OCI-LY3 (cell line): Measurements from ENCODE around the gene EXOSC3.

Experiments
- H2AFZ ChIP-seq: fragments of 200-600, 300-600 bp; shearing (Covaris generic); 2 replicates; pipeline ENCODE4 v1.6.0; 2014; ENCODE audit warnings: antibody characterized with exemption, low read depth, low read length
- H3K27ac ChIP-seq: fragments of 200-600, 300-600 bp; sonication (generic); 2 replicates; pipeline ENCODE4 v1.5.1; 2014; ENCODE audit warnings: mild to moderate bottlenecking, low read length, moderate library complexity, mixed read lengths
- H3K27me3 ChIP-seq: fragments of 200-600, 300-600 bp; sonication (generic); 2 replicates; pipeline ENCODE4 v1.6.1; 2014; ENCODE audit warnings: low read depth, low read length, mixed read lengths
- H3K36me3 ChIP-seq: fragments of 200-600, 300-600 bp; sonication (generic); replicated peaks from 2 replicates; pipeline ENCODE3; 2014; ENCODE audit warnings: low read depth, low read length, mixed read lengths
- H3K4me1 ChIP-seq: fragments of 300-600, 200-600 bp; sonication (generic); 2 replicates; pipeline ENCODE4 v1.6.1; 2014; ENCODE audit warnings: low read length, mixed read lengths
- H3K4me2 ChIP-seq: fragments of 200-600, 300-600 bp; sonication (generic); 2 replicates; pipeline ENCODE4 v1.6.1; 2014; ENCODE audit warnings: low read length, mixed read lengths
- H3K4me3 ChIP-seq: fragments of 300-600, 200-600 bp; sonication (generic); 2 replicates; pipeline ENCODE4 v1.5.1; 2014; ENCODE audit warnings: antibody characterized with exemption, mild to moderate bottlenecking, low read length, moderate library complexity
- H3K79me2 ChIP-seq: fragments of 300-600, 200-600 bp; shearing (Covaris generic); 2 replicates; pipeline ENCODE4 v1.6.1; 2014; ENCODE audit warnings: mild to moderate bottlenecking, low read length, mixed read lengths
- H3K9ac ChIP-seq: fragments of 300-600, 200-600 bp; shearing (Covaris generic); 2 replicates; pipeline ENCODE4 v1.6.0; 2014; ENCODE audit warnings: mild to moderate bottlenecking, low read length, moderate library complexity
- H3K9me3 ChIP-seq: fragments of 200-600, 300-600 bp; shearing (Covaris generic); 2 replicates; pipeline ENCODE4 v1.6.1; 2014; ENCODE audit warnings: low read length, mixed read lengths; ENCODE audit not compliant: insufficient read depth
- H4K20me1 ChIP-seq: fragments of 200-600, 300-600 bp; sonication (generic); 2 replicates; pipeline ENCODE4 v1.6.1; 2016; ENCODE audit warnings: low read length, mixed read lengths; ENCODE audit not compliant: insufficient read depth
- CTCF ChIP-seq: fragments of 200-600, 300-600 bp; sonication (generic); IDR thresholded peaks from 2 replicates; pipeline ENCODE4 v1.5.1; 2014; ENCODE audit warnings: antibody characterized with exemption, low read length, low read depth
- EZH2phosphoT487 ChIP-seq: fragments of 200-600 bp; shearing (Covaris generic); IDR thresholded peaks from 2 replicates; pipeline ENCODE4 v1.6.1; 2018; ENCODE audit warnings: antibody characterized with exemption, mixed run types, low read depth

EXOSC3 gene

GRCh38 chr9:37788332-37788731 is 3.5 kb upstream of the EXOSC3 start:
- Histone ChIP-seq H4K20me1 (no peaks in the 10 kb centered on the region), H3K4me2 (no peak overlapping the region), H3K27ac (no peak overlapping the region), H3K9me3 (no peaks in the 10 kb centered on the region), H2AFZ (no peak overlapping the region), H3K36me3 (peaks cover 1% of the 10 kb centered on the region), H3K4me3 (no peak overlapping the region), H3K79me2 (peaks cover 25% of the 10 kb centered on the region), H3K9ac (no peak overlapping the region), H3K27me3 (no peaks in the 10 kb centered on the region), H3K4me1 (peaks cover 11% of the 10 kb centered on the region)
- TF ChIP-seq CTCF (no peak), EZH2phosphoT487 (no peak)

GRCh38 chr9:37787059-37787458 is 2.2 kb upstream of the EXOSC3 start:
- H3K4me2 ChIP-seq = no peak overlapping the region

GRCh38 chr9:37784291-37784615 is 611 bp downstream of the EXOSC3 start:
- Histone ChIP-seq H3K27ac (peak overlapping the region; percentile 53; the same call in 1 of the 2 replicates), H3K4me1 (peaks cover 21% of the 10 kb centered on the region), H3K36me3 (peaks cover 42% of the 10 kb centered on the region), H2AFZ (no peak overlapping the region), H3K79me2 (peaks cover 53% of the 10 kb centered on the region), H3K27me3 (no peaks in the 10 kb centered on the region), H3K4me2 (peak overlapping the region; percentile 85), H3K4me3 (peak overlapping the region; percentile 97), H3K9ac (peak overlapping the region; percentile 85), H3K9me3 (no peaks in the 10 kb centered on the region), H4K20me1 (no peaks in the 10 kb centered on the region)
- TF ChIP-seq CTCF (no peak), EZH2phosphoT487 (no peak)

More at GRCh38 chr9:37787059-37787458, 2.2 kb upstream of the EXOSC3 start:
- Histone ChIP-seq H3K79me2 (peaks cover 38% of the 10 kb centered on the region), H3K9ac (no peak overlapping the region), H3K27me3 (no peaks in the 10 kb centered on the region), H3K9me3 (no peaks in the 10 kb centered on the region), H4K20me1 (no peaks in the 10 kb centered on the region), H3K27ac (no peak overlapping the region), H3K4me3 (no peak overlapping the region), H2AFZ (no peak overlapping the region), H3K36me3 (peaks cover 14% of the 10 kb centered on the region), H3K4me1 (peaks cover 21% of the 10 kb centered on the region)
- TF ChIP-seq EZH2phosphoT487 (no peak), CTCF (no peak)

- H3K4me1 ChIP-seq = peaks cover 12% of the 10 kb centered on the region; the same call in 1 of the 2 replicates
- no peaks in the 10 kb centered on the region for H3K9me3 ChIP-seq
- no peaks in the 10 kb centered on the region for H4K20me1 ChIP-seq
- TF ChIP-seq CTCF (no peak), EZH2phosphoT487 (no peak)
- no peaks in the 10 kb centered on the region for H3K27me3 ChIP-seq
- peaks cover 80% of the 10 kb centered on the region for H3K36me3 ChIP-seq
- H3K4me3 ChIP-seq = no peak overlapping the region
- peaks cover 30% of the 10 kb centered on the region for H3K79me2 ChIP-seq
- no peak overlapping the region for H3K9ac ChIP-seq
- H3K27ac ChIP-seq = no peak overlapping the region
- no peak overlapping the region for H3K4me2 ChIP-seq
- no peak overlapping the region for H2AFZ ChIP-seq
Measured at GRCh38 chr9:37778534-37778933, 6.3 kb downstream of the EXOSC3 start.
